ENCODE data around the gene MOCS1. TPM values are rescaled to one million over a fixed set of nuclear protein-coding genes. Genes with fewer than 3 reads are reported as not detected.

The MOCS1 gene
- total and polyA plus RNA-seq, 8 donors, result 6.9 to 13.8 (median 8.4) TPM

- Histone ChIP-seq H3K4me1 (no peaks in the 10 kb centered on the region), H3K4me3 (no peak overlapping the region), H3K36me3 (no peaks in the 10 kb centered on the region), H3K27me3 (no peaks in the 10 kb centered on the region), H3K9me3 (no peaks in the 10 kb centered on the region), H3K27ac (no peak overlapping the region)
- ATAC-seq (no peak), DNase-seq (no peak), FAIRE-seq (no peak)
- intact Hi-C loops (cut with DNase I), result no loop called here
- no peak for TF ChIP-seq CTCF (IDR thresholded peaks at IDR 0.05)
- WGBS, 2 donors, result 90 to 93% methylated on average over 4 of the region's 4 CpGs
Measured at GRCh38 chr6:39902786-39903465, 31.3 kb downstream of the MOCS1 start.

- intact Hi-C loops (cut with DNase I), result no loop called here
- Histone ChIP-seq H3K9me3 (no peaks in the 10 kb centered on the region), H3K4me3 (no peak overlapping the region), H3K36me3 (no peaks in the 10 kb centered on the region), H3K27ac (no peak overlapping the region), H3K4me1 (no peaks in the 10 kb centered on the region), H3K27me3 (no peaks in the 10 kb centered on the region)
- FAIRE-seq, result no peak
- no peak for TF ChIP-seq CTCF (IDR thresholded peaks at IDR 0.05)
- no peak for DNase-seq
- no peak for ATAC-seq
- 93 to 100% methylated on average over 2 of the region's 2 CpGs for WGBS, 2 donors
Measured at GRCh38 chr6:39902136-39902535, 32.1 kb downstream of the MOCS1 start.

- DNase-seq, result no peak
- Histone ChIP-seq H3K36me3 (no peaks in the 10 kb centered on the region), H3K9me3 (no peaks in the 10 kb centered on the region), H3K27me3 (no peaks in the 10 kb centered on the region), H3K4me3 (no peak overlapping the region), H3K27ac (no peak overlapping the region), H3K4me1 (no peaks in the 10 kb centered on the region)
- ATAC-seq, result no peak
- FAIRE-seq, result no peak
- 92% methylated on average over 19 of the region's 19 CpGs for WGBS, 2 donors
- intact Hi-C loops (cut with DNase I), result no loop called here
- TF ChIP-seq CTCF (IDR thresholded peaks at IDR 0.05), result no peak
Measured at GRCh38 chr6:39901670-39902069, 32.6 kb downstream of the MOCS1 start.

- FAIRE-seq (no peak), ATAC-seq (no peak), DNase-seq (no peak)
- Histone ChIP-seq H3K27ac (no peak overlapping the region), H3K4me3 (no peak overlapping the region), H3K27me3 (no peaks in the 10 kb centered on the region), H3K4me1 (no peaks in the 10 kb centered on the region), H3K36me3 (no peaks in the 10 kb centered on the region), H3K9me3 (no peaks in the 10 kb centered on the region)
- TF ChIP-seq CTCF (IDR thresholded peaks at IDR 0.05), result no peak
- intact Hi-C loops (cut with DNase I), result no loop called here
- WGBS, 2 donors, result 85 to 95% methylated on average over 10 of the region's 10 CpGs
Measured at GRCh38 chr6:39901116-39901655, 33.1 kb downstream of the MOCS1 start.

GRCh38 chr6:39899554-39900295 is 34.5 kb downstream of the MOCS1 start:
- Histone ChIP-seq H3K27ac (no peak overlapping the region), H3K4me3 (no peak overlapping the region), H3K9me3 (no peaks in the 10 kb centered on the region), H3K27me3 (no peaks in the 10 kb centered on the region), H3K36me3 (no peaks in the 10 kb centered on the region), H3K4me1 (no peaks in the 10 kb centered on the region)
- intact Hi-C loops (cut with DNase I), result no loop called here
- no peak for FAIRE-seq
- WGBS, 2 donors, result 83 to 89% methylated on average over 10 of the region's 10 CpGs
- no peak for TF ChIP-seq CTCF (IDR thresholded peaks at IDR 0.05)
- DNase-seq, result no peak
- ATAC-seq, result no peak

Measured in pancreas (tissue), 10 donors.